Smooth muscle cell (in vitro differentiated cells): Measurements from ENCODE around the gene CFAP99. TPM values are rescaled to one million over a fixed set of nuclear protein-coding genes. Genes with fewer than 3 reads are reported as not detected.

Source experiments
- DNase-seq: peaks from one replicate; lab custom pipeline; 2025; ENCODE audit not compliant: unreplicated experiment; lab: John Stamatoyannopoulos, UW
- H2AFZ ChIP-seq: fragments of 200-600 bp; sonication (generic); 2 replicates; pipeline ENCODE4 v1.6.0; 2016; ENCODE audit warnings: antibody characterized with exemption, low read depth, mild to moderate bottlenecking
- H3F3A ChIP-seq: fragments of 200-600 bp; sonication (generic); 2 replicates; pipeline ENCODE4 v1.6.0; 2017; ENCODE audit warnings: antibody characterized with exemption, low read depth
- H3K27ac ChIP-seq: fragments of 200-600 bp; sonication (generic); 2 replicates; pipeline ENCODE4 v1.5.1; 2016; ENCODE audit warnings: low read depth, mild to moderate bottlenecking
- H3K27me3 ChIP-seq: fragments of 200-600 bp; sonication (generic); 2 replicates; pipeline ENCODE4 v1.6.1; 2016; ENCODE audit warnings: low read depth, mild to moderate bottlenecking
- H3K36me3 ChIP-seq: fragments of 200-600 bp; sonication (generic); 2 replicates; pipeline ENCODE4 v1.5.1; 2016; ENCODE audit warnings: low read depth
- H3K4me1 ChIP-seq: fragments of 200-600 bp; sonication (generic); 2 replicates; pipeline ENCODE4 v1.5.1; 2016; ENCODE audit warnings: low read depth
- H3K4me2 ChIP-seq: fragments of 200-600 bp; sonication (generic); 2 replicates; pipeline ENCODE4 v1.6.0; 2016; ENCODE audit warnings: mild to moderate bottlenecking
- H3K4me3 ChIP-seq: fragments of 200-600 bp; sonication (generic); 2 replicates; pipeline ENCODE4 v1.5.1; 2016; ENCODE audit warnings: mild to moderate bottlenecking
- H3K79me2 ChIP-seq: fragments of 200-600 bp; sonication (generic); 2 replicates; pipeline ENCODE4 v1.6.0; 2016; ENCODE audit warnings: low read depth, mild to moderate bottlenecking
- H3K9ac ChIP-seq: fragments of 200-600 bp; sonication (generic); 2 replicates; pipeline ENCODE4 v1.6.0; 2016; ENCODE audit warnings: low read depth
- H3K9me3 ChIP-seq: fragments of 200-600 bp; sonication (generic); replicated peaks from 2 replicates; pipeline ENCODE4 v1.5.1; 2016; ENCODE audit warnings: low read depth
- H4K20me1 ChIP-seq: fragments of 200-600 bp; sonication (generic); 2 replicates; pipeline ENCODE4 v1.6.0; 2016; ENCODE audit warnings: low read depth
- CTCF ChIP-seq: fragments of 200-600 bp; sonication (generic); IDR thresholded peaks from 2 replicates; pipeline ENCODE4 v1.5.1; 2017; ENCODE audit warnings: borderline replicate concordance, mild to moderate bottlenecking, antibody characterized with exemption; ENCODE audit not compliant: insufficient read depth, poor library complexity, severe bottlenecking
- WGBS: methylation state at CpG from one replicate; pipeline ENCODE4 v1.1.7; 2016; ENCODE audit warnings: low lambda C conversion rate; 5-methylcytosine and 5-hydroxymethylcytosine counted together
- polyA plus RNA-seq: library from polyadenylated mRNA; unstranded; fragments of >200 nt; fragmentation: Nextera tagmentation; extraction: Ambion mirVana; gene quantifications from 2 replicates; pipeline ENCODE4 v1.2.1, GENCODE V29; 2016
- total RNA-seq: library from RNA; depleted of rRNA; stranded (reverse); fragments of >200 nt; gene quantifications from 2 replicates; pipeline ENCODE4 v1.2.3, GENCODE V29; 2014

Gene CFAP99
- total and polyA plus RNA-seq, 2 experiments from 2014 or later, result not detected

GRCh38 chr4:2436301-2436700 lies 17.5 kb downstream of the CFAP99 start:
- WGBS, result 81% methylated on average over 10 of the region's 10 CpGs
- no peaks in the 10 kb centered on the region for H3K79me2 ChIP-seq
- H4K20me1 ChIP-seq, result no peaks in the 10 kb centered on the region

GRCh38 chr4:2436761-2437474 lies 18.2 kb downstream of the CFAP99 start:
- Histone ChIP-seq H3K27me3 (no peaks in the 10 kb centered on the region), H4K20me1 (no peaks in the 10 kb centered on the region), H3K9ac (no peak overlapping the region), H3K79me2 (no peaks in the 10 kb centered on the region), H3K4me3 (no peak overlapping the region), H3K4me2 (no peak overlapping the region), H3K9me3 (no peaks in the 10 kb centered on the region), H2AFZ (no peak overlapping the region), H3K4me1 (no peaks in the 10 kb centered on the region), H3F3A (no peaks in the 10 kb centered on the region), H3K36me3 (no peaks in the 10 kb centered on the region), H3K27ac (no peak overlapping the region)
- WGBS, result 83% methylated on average over 30 of the region's 30 CpGs
- no peak for DNase-seq
- no peak for TF ChIP-seq CTCF

More at GRCh38 chr4:2436301-2436700, 17.5 kb downstream of the CFAP99 start:
- Histone ChIP-seq H3K4me3 (no peak overlapping the region), H3K9ac (no peak overlapping the region), H2AFZ (no peak overlapping the region), H3F3A (no peaks in the 10 kb centered on the region), H3K36me3 (no peaks in the 10 kb centered on the region), H3K4me2 (no peak overlapping the region), H3K27ac (no peak overlapping the region), H3K4me1 (no peaks in the 10 kb centered on the region), H3K27me3 (no peaks in the 10 kb centered on the region), H3K9me3 (no peaks in the 10 kb centered on the region)
- no peak for DNase-seq
- TF ChIP-seq CTCF, result no peak

- Histone ChIP-seq H3K27me3 (no peaks in the 10 kb centered on the region), H2AFZ (no peak overlapping the region)
These were observed 18.9 kb downstream of the CFAP99 start for GRCh38 chr4:2437475-2438215.

More at GRCh38 chr4:2437475-2438215, 18.9 kb downstream of the CFAP99 start:
- H3F3A ChIP-seq, result no peaks in the 10 kb centered on the region
- no peak for DNase-seq
- H3K4me1 ChIP-seq, result no peaks in the 10 kb centered on the region
- H3K9me3 ChIP-seq, result no peaks in the 10 kb centered on the region
- TF ChIP-seq CTCF, result no peak
- no peak overlapping the region for H3K9ac ChIP-seq
- H3K36me3 ChIP-seq, result no peaks in the 10 kb centered on the region
- 91% methylated on average over 23 of the region's 25 CpGs for WGBS
- H3K4me2 ChIP-seq, result no peak overlapping the region
- no peak overlapping the region for H3K27ac ChIP-seq
- H3K4me3 ChIP-seq, result no peak overlapping the region
- H4K20me1 ChIP-seq, result no peaks in the 10 kb centered on the region
- H3K79me2 ChIP-seq, result no peaks in the 10 kb centered on the region
